ENCODE measurements around the gene LAMA5.

Gene LAMA5

DNA sequence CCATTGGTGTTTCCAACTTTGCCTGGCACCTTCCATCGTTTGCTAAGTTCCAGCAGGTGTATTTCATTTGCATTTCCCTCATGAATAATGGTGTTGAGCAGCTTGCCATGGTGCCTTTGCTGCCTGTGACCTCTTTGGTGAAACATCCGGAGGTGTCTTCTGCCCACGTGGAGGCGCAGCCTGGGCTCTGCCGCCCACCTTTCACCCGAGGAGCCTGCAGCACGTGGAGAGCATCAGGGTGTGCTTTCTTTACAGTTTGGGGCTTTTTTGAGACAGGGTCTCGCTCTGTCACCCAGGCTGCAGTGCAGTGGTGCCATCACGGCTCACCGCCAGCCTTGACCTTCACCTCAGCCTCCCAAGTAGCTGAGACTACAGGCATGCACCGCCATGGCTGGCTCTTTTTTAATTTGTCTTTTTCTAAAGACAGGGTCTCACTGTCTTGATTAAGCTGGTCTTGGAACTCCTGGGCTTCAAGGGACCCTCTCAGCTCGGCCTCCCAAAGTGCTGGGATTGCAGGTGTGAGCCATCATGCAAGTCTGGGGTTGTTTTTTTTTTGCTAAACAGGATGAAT is 67.4 kb downstream of the LAMA5 start:
- Histone ChIP-seq H3K4me1 (peaks cover 53% of the 10 kb centered on the region), H3K27me3 (no peaks in the 10 kb centered on the region), H4K20me1 (peaks cover 17% of the 10 kb centered on the region), H3K4me2 (no peak overlapping the region), H3K36me3 (peaks cover 31% of the 10 kb centered on the region), H3K4me3 (no peak overlapping the region), H3K27ac (no peak overlapping the region), H3K9me3 (no peaks in the 10 kb centered on the region), H3K9ac (no peak overlapping the region)
- TF ChIP-seq Cebpa-rat (IDR thresholded peaks at IDR 0.05) = no peak

DNA sequence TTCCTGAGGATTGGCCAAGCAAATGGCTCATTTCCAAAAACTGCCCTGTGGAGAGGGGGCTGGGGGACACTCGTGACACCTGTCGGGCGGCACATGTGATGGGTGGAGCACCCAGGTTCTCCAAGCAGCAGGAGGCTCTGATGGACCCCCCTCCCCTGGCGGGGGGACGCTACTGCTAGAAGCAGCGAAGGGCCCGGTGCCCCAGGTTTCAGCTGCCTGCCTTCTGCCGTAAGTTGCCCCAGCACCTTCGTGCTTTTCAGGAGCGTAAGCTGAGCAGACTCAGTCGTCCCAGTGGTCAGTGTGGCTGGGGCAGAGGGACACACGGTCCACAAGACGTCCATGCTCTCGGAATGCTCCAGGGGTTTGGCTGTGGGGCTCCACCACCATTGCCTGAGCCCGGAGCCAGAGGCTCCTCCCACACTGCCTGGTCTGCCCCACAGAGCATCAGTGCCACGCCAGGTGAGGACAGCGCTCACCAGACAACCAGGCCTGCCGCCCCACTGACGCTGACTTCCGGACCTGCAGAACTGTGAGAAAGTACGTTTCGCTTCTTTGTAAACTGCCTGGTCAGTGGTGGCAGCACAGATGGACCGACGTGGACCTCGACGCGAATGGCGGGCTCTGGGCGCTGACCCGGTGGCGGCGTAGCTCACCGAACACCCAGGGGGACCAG is 68.4 kb downstream of the LAMA5 start:
- H3K27ac ChIP-seq = no peak overlapping the region
- H4K20me1 ChIP-seq = peaks cover 7% of the 10 kb centered on the region
- H3K4me3 ChIP-seq = no peak overlapping the region
- H3K27me3 ChIP-seq = no peaks in the 10 kb centered on the region
- H3K36me3 ChIP-seq = peaks cover 23% of the 10 kb centered on the region
- H3K4me2 ChIP-seq = no peak overlapping the region
- no peaks in the 10 kb centered on the region for H3K9me3 ChIP-seq
- H3K4me1 ChIP-seq = peaks cover 53% of the 10 kb centered on the region
- H3K9ac ChIP-seq = 0 out of 2 replicates have a peak overlapping the region, but pooled peaks have one; percentile 5
- no peak for TF ChIP-seq Cebpa-rat (IDR thresholded peaks at IDR 0.05)

DNA sequence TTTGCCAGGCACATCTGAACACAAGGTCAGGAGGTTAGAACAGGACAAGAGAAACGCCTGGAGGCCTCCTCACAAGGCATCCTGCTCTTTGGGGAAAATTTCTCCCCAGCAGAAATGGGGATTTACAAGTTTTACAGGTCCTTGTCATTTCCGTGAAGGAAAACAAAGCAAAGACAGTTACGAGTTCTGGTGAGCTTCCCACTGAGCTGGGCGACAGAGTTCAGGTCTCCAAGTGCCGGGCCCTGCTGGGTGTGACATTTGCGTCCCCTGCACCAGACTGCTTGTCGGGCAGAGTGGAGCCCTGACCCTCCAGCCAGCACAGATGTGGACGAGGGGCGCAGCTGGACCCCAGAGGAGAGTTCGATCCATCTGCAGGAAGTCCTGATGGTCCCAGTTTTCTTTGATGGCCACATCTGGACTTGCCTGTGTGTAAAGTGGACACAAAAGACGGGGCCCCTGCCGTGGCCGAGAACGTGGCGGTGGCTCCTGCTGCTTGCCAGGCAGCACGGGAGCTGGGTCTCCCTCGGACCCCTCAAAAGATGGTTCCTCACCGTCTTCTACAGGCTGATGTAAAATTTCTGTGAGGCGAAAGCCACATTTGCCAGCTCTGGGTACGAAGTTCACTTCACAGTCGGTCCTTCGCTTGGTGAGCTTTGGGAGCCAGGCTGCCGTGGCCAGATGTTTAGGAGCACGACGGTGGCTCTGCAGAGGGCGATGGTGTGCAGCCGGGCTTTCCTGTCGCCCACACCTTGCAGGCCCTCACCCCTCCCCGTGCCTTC is 69.5 kb downstream of the LAMA5 start:
- Histone ChIP-seq H3K27me3 (no peaks in the 10 kb centered on the region), H3K4me2 (no peak overlapping the region), H3K27ac (0 out of 2 replicates have a peak overlapping the region, but pooled peaks have one; percentile 41), H3K9me3 (no peaks in the 10 kb centered on the region), H4K20me1 (no peaks in the 10 kb centered on the region), H3K4me3 (no peak overlapping the region), H3K36me3 (peaks cover 23% of the 10 kb centered on the region), H3K4me1 (peaks cover 62% of the 10 kb centered on the region), H3K9ac (no peak overlapping the region)
- TF ChIP-seq Cebpa-rat (IDR thresholded peaks at IDR 0.05) = no peak

DNA sequence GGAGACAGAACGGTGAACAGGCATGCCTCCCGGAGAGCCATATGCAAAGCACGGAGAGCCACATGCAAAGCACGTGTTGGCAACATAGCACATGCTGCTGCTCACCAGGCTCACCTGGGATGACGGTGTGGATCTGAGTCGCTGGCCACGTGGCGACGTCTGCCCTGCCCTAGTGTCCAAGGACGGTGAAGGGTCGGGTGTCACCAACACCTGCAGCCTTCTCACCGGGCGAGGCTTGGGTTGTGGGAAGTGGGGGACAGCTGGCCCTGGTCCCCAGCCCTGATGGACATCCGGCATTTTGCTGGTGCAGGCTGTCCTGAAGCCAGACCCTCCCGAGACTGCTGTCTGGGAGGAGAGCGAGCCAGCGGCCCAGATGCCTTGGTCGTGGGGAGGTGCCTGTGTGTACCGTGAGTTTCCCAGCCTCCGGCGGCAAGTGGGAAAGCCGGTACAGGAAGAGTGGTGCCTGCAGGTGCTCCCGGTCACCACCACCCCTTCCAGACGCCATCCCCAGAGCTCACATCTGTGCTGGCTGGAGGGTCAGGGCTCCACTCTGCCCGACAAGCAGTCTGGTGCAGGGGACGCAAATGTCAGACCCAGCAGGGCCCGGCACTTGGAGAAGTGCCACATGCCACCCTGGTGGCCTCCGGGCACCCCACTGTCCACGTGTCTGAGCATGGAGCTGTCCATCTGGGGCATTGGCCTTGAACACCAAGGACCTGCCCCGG is 70.2 kb downstream of the LAMA5 start:
- peaks cover 69% of the 10 kb centered on the region for H3K4me1 ChIP-seq
- H3K9ac ChIP-seq = no peak overlapping the region
- no peaks in the 10 kb centered on the region for H3K27me3 ChIP-seq
- peaks cover 24% of the 10 kb centered on the region for H3K36me3 ChIP-seq
- no peak overlapping the region for H3K4me2 ChIP-seq
- H3K27ac ChIP-seq = no peak overlapping the region
- H3K4me3 ChIP-seq = no peak overlapping the region
- no peaks in the 10 kb centered on the region for H3K9me3 ChIP-seq
- TF ChIP-seq Cebpa-rat (IDR thresholded peaks at IDR 0.05) = no peak
- H4K20me1 ChIP-seq = no peaks in the 10 kb centered on the region

DNA sequence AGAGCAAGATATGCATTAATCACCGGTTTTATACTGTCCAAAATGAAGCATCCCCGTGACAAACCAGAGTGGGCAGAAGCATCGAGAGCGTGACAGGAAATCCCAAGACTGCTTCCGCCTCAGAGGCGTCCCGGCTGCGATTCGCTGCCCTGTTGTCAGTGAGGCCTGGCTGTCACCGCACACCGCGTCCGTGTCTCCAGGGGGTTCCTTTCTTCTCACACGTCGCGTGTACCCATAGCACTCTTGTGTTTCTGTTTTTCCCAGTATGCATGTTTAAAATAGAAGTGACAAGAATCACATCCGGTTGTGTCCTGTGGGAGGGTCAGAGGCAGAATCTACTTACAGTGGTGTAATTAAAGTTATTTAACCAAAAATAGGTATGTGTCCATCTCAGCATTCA is 72.6 kb downstream of the LAMA5 start:
- peak overlapping the region; percentile 66 for H3K27ac ChIP-seq
- no peaks in the 10 kb centered on the region for H3K27me3 ChIP-seq
- H3K9ac ChIP-seq = 0 out of 2 replicates have a peak overlapping the region, but pooled peaks have one; percentile 33
- H3K4me3 ChIP-seq = 0 out of 2 replicates have a peak overlapping the region, but pooled peaks have one; percentile 16
- peaks cover 71% of the 10 kb centered on the region for H3K4me1 ChIP-seq
- no peak for TF ChIP-seq Cebpa-rat (IDR thresholded peaks at IDR 0.05)
- H3K4me2 ChIP-seq = peak overlapping the region; percentile 86
- no peaks in the 10 kb centered on the region for H3K9me3 ChIP-seq
- H3K36me3 ChIP-seq = peaks cover 41% of the 10 kb centered on the region
- H4K20me1 ChIP-seq = no peaks in the 10 kb centered on the region

DNA sequence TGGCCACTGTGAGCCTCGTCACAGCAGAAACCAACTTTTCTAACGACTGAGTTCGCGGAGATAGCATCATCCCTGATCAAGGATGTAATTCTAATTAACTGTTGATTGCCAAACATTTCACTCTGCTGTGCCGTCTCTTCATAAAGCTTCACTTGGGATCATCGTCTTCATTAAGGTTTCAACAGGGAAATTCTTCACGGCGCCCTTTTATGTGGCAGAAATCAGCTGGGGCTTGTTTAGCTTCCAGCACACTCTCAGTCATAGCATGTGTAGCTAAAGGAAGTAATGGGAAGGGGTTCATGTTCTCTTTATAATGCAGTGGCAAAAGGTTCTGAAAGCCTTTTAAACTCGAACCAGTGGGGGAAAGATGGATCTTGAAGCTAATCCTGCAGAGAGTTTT is 73.2 kb downstream of the LAMA5 start:
- Histone ChIP-seq H3K4me2 (peak overlapping the region; percentile 86), H4K20me1 (no peaks in the 10 kb centered on the region), H3K9ac (peak overlapping the region; percentile 33), H3K27ac (peak overlapping the region; percentile 66), H3K27me3 (no peaks in the 10 kb centered on the region), H3K36me3 (peaks cover 47% of the 10 kb centered on the region), H3K4me1 (peaks cover 71% of the 10 kb centered on the region), H3K9me3 (no peaks in the 10 kb centered on the region), H3K4me3 (0 out of 2 replicates have a peak overlapping the region, but pooled peaks have one; percentile 16)
- TF ChIP-seq Cebpa-rat (IDR thresholded peaks at IDR 0.05) = no peak

DNA sequence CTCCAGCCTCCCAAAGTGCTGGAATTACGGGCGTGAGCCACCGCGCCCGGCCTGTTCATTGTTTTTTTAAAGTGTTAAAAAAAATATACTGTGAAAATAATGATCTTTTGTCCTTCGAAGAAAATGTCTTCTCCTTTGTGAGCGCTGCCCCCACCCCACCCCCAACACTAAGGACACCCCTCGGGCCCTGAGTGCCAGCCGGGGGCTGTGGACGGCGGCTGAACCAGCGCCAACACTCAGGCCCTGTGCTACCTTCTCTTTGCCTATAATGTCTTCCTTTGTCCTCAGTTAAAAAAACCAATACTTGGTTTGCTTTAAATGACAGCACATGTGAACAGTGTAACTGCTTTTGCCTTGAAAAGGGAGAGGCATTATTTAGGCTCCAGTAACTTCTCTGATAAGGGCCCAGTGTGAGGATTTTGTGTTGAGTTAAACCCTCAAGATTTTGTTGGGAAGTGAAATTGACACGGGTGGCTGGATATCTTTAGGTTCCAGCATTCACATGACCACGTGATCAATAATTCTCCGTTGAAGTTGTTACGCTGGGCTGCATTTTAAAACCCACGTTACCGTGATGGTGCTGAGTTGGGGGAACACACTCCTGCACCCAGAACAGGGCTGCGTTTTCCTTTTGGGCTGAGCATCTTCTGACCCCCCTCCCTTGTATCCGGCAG is 73.9 kb downstream of the LAMA5 start:
- Histone ChIP-seq H3K27ac (peak overlapping the region; percentile 66), H4K20me1 (no peaks in the 10 kb centered on the region), H3K9me3 (no peaks in the 10 kb centered on the region), H3K27me3 (no peaks in the 10 kb centered on the region), H3K4me3 (0 out of 2 replicates have a peak overlapping the region, but pooled peaks have one; percentile 16), H3K4me1 (peaks cover 70% of the 10 kb centered on the region), H3K9ac (peak overlapping the region; percentile 33), H3K4me2 (peak overlapping the region; percentile 86), H3K36me3 (peaks cover 48% of the 10 kb centered on the region)
- TF ChIP-seq Cebpa-rat (IDR thresholded peaks at IDR 0.05) = no peak

DNA sequence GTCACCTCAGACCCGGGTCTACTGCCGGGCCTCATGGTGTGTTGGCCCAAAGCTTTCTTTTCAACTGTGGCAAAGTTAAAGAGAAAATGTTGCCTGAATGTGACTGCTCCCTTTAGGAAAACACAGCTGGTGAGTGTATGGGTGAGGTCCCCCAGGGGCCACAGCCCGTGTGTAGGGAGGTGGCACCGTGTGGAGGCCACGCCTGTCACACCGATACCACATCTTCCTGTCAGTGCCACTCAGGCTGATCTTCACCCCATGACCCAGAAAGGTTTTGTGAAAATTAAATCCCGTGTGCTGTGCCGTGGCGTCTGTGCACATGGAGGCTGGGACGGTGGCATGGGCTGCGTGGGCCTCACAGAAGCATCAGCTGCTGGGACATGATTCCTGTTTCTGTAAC is 75.0 kb downstream of the LAMA5 start:
- Histone ChIP-seq H3K27me3 (no peaks in the 10 kb centered on the region), H3K4me1 (peaks cover 60% of the 10 kb centered on the region), H3K27ac (peak overlapping the region; percentile 66), H3K9me3 (no peaks in the 10 kb centered on the region), H3K4me2 (peak overlapping the region; percentile 86), H4K20me1 (no peaks in the 10 kb centered on the region), H3K4me3 (no peak overlapping the region), H3K9ac (peak overlapping the region; percentile 57), H3K36me3 (peaks cover 46% of the 10 kb centered on the region)
- TF ChIP-seq Cebpa-rat (IDR thresholded peaks at IDR 0.05) = no peak
